GM19328 (cell line): ENCODE measurements around the gene ZNF513.

Source experiments
- ATAC-seq: cut with Tn5 transposase; IDR thresholded peaks from one replicate; pipeline ENCODE4 v1.9.1; 2021; ENCODE audit warnings: mild to moderate bottlenecking, moderate library complexity; ENCODE audit not compliant: unreplicated experiment

ZNF513 gene

DNA sequence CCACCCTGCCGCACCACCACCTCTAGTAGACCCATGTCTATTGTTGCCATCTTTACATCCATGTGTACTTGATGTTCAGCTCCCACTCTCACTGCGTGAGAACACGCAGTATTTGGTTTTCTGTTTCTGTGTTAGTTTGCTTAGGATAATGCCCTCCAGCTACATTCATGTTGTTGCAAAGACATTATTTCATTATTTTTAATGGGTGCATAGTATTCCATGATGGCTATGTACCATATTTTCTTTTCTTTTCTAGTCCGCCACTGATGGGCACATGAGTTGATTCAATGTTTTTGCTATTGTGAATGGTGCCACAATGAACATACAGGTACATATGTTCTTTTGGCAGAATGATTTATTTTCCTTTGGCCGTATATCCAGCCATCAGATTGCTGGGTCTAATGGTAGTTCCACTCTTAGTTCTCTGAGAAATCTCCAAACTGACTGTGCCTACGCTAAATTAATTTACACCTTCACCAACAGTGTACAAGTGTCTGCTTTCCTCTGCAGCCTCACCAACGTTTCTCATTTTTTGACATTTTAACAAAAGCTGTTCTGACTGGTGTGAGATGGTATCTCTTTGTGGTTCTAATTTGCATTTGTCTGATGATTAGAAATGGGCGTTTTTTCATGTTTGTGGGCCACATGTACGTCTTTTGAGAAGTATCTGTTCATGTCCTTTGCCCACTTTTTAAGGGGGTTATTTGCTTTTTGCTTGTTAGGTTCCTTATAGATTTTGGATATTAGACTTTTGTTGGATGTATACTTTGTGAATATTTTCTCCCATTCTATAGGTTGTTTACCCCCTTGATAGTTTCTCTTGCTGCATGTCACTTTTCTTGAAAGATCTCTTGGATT, 10.5 kb upstream of the ZNF513 start:
- ATAC-seq = no peak

DNA sequence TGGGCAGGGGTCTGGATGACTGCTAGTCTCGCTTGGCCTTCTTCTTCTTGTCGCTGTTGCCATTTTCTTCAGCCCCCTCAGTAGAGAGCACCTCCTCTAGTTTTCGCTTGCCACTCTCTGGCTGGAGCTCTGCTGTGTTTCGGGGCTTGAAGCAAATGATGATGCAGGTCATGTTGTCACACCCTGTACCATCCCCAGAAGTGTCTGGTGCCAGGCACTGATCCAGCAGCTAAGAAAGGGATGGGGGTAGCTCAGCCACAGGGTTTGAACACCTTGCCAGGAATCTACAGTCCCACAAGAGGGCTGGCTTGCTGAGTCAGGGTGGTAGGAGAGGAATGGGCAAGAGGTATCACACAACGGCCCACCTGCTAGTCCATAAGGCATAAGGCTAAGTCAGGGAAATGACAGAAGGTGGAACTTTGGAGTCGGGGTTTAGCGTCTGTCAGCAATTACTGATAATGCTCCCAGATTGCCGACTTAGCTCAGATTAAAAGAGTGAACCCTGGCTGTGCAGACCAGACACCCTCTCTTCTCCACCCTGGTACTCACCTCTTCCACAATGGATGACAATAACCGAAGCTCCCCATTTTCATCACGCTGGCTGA, 1.1 kb upstream of the ZNF513 start:
- no peak for ATAC-seq

GRCh38 chr2:27379836-27380625, 503 bp downstream of the ZNF513 start:
- ATAC-seq = peak; percentile 41

GRCh38 chr2:27379383-27379835, 1.1 kb downstream of the ZNF513 start:
- no peak for ATAC-seq

- no peak for ATAC-seq
These were observed 1.7 kb downstream of the ZNF513 start for GRCh38 chr2:27378809-27379290.

DNA sequence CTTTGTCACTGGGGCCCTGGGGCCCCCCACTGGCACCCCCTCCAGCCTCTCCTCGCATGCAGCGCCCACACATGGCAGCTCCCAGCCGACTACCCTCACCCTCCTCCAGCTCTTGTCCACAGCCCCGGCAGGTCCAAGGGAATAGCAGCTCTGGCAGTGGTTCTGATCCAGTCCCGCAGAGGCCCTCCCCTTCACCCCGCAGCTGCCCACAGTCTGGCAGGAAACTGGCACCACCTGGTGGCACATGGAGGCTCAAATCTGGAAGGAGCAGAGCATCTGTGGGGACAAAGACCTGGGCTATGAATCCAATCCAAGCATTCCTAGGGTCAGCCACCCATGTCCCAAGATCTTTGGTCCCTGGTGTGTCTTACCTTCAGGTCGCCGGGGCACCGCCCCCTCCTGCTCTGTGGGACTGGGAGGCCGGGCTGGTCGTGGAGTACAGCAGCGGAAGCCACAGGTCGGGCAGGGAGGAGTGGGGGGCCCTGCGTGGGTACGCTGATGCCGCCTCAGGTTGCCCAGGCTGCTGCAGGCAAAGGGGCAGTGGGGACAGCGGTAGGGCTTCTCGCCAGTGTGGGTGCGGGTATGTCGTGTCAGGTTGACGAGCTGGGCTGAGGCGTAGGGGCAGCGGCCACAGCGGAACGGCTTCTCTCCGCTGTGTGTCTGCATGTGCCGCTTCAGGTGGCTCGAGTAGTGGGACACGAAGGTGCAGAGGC, 2.3 kb downstream of the ZNF513 start:
- ATAC-seq = no peak

GRCh38 chr2:27377618-27378095, 2.9 kb downstream of the ZNF513 start:
- no peak for ATAC-seq

GRCh38 chr2:27376866-27377617, 3.5 kb downstream of the ZNF513 start:
- no peak for ATAC-seq

DNA sequence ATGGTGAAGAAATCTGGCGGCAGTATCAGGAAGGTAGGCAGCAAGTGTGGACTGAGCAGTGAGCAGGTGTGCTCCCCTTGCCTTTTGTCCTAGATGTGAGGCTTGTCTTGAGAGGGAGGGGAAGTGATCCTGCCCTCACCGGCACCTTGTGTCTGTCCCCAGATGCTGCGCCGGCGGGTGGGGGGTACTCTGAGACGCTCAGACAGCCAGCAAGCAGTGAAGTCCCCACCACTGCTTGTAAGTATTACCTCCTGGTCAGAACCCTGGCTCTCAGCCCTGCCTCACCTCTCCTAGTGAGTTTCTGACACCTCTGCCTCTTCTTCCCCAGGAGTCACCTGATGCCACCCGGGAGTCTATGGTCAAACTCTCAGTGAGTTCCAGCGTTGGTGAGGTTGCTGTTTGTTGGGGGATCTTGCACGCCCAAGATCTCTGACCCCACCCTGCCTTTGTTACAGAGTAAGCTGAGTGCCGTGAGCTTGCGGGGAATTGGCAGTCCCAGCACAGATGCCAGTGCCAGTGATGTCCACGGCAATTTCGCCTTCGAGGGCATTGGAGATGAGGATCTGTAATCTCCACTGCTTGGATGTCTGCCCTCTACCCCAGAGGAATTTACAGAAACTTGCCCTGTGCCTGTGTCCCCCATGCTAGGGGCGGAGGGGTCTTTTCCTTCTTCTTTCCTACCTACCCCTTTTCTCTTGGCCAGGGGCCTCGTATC, 4.2 kb downstream of the ZNF513 start:
- ATAC-seq = no peak

- ATAC-seq = no peak
These were observed 4.9 kb downstream of the ZNF513 start for GRCh38 chr2:27375513-27376099.

GRCh38 chr2:27373567-27373966, 7.0 kb downstream of the ZNF513 start:
- ATAC-seq = no peak

GRCh38 chr2:27372937-27373336, 7.6 kb downstream of the ZNF513 start:
- no peak for ATAC-seq

DNA sequence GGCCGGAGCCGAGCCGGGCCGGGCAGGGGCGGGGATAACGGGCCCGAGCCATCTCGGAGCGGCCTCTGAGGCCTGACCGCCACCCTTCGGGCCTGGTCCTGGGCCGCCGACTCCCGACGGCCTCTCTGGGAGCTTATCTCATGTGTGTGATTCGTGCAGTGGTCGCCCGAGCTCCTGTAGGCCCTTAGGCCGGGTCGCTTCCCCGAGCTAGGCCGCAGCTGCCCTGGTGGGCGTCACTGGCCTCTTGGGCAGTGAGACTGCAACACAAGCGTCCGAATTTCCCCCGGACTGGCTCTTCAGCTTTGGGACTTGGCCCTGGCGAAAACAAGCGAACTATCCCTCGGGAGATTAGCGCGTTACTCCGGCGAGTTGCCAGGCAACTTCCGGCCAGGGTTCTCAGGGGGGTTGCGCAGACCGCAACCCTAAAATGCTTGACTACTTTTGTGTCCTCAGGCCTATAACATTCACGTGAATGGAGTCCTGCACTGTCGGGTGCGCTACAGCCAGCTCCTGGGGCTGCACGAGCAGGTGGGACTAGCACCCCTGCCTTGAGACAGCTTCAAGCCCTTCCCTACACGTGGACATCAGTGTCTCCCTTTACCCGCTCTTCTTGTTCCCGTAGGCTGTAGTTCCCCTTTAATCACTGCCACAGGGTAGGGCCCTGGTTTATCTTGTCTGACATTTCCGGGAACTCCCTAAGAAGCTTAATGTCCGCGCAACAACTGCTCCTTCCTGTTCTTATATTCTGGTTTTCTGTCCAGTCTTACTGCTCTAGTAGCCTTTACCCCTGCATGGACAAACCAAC, 9.5 kb downstream of the ZNF513 start:
- ATAC-seq = peak; percentile 8

- ATAC-seq = peak; percentile 84
These were observed 10.3 kb downstream of the ZNF513 start, which contains the start of the genes EIF2B4 and SNX17 for GRCh38 chr2:27370026-27370815. Gene EIF2B4 (minus strand): TSS chr2:27370338. CDS start chr2:27370314, 24 bp downstream. Gene SNX17 (plus strand): TSS chr2:27370616. CDS start chr2:27370744, 128 bp downstream.

DNA sequence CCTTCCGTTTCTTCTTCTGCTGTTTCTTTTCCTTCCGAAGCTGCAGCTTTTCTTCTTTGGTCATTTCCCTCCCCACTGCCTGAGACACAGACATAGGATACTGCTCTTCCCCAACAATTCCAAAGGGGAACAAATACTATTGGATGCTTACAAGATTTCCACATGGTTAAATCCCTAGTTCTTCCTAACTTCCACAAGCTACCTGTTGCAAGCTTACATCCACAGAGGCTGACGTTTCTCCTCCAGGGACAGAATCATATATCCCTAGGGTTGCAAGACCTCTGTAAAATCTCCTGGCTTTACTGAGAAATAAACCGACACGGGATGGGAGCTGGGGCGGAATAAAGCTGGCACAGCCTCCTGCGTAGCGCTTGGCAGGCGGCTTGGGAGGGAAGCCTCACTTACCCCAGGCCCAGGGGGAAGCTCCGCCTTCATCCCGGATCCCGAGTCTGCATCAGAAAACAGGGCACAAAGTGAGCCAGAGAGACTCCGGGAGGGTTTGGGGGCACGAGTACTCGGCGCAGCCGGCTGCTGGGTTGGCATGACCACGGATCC, 11.0 kb downstream of the ZNF513 start:
- ATAC-seq = no peak

- no peak for ATAC-seq
These were observed 16.6 kb downstream of the ZNF513 start for GRCh38 chr2:27363933-27364332.
